ENCODE measurements around the gene ZNF281.

ZNF281 gene

DNA sequence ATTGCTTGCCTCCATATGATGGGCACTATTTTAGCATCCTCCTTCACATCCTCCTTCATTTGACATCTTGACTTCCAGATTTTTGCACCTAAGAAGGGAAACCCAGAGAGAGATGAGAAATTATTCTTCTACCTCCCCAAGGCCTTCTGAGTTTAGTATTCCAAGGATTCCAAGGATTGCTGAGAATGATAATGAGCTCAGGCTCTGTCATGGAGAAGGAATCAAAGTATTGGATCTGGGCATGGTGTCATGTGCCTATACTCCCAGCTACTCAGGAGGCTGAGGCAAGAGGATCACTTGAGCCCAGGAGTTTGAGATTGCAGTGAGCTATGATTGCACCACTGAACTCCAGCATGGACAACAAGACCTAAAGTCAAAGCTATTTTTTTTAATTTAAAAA is 26.6 kb upstream of the ZNF281 start:
- no peak for DNase-seq (ENCODE audit: low read depth)
- H3K4me3 ChIP-seq (ENCODE audit: low read depth, low read length), result no peak overlapping the region
- no peak for TF ChIP-seq MYC (IDR thresholded peaks at IDR 0.05; ENCODE audit: low read depth, low read length)
- TF ChIP-seq POLR2A (IDR thresholded peaks at IDR 0.05; ENCODE audit: extremely low read depth, insufficient read length), result no peak
- TF ChIP-seq, protein P1, sequence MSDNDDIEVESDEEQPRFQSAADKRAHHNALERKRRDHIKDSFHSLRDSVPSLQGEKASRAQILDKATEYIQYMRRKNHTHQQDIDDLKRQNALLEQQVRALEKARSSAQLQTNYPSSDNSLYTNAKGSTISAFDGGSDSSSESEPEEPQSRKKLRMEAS (IDR thresholded peaks at IDR 0.05; ENCODE audit: low read depth, low read length), result no peak
- TF ChIP-seq, protein P2, sequence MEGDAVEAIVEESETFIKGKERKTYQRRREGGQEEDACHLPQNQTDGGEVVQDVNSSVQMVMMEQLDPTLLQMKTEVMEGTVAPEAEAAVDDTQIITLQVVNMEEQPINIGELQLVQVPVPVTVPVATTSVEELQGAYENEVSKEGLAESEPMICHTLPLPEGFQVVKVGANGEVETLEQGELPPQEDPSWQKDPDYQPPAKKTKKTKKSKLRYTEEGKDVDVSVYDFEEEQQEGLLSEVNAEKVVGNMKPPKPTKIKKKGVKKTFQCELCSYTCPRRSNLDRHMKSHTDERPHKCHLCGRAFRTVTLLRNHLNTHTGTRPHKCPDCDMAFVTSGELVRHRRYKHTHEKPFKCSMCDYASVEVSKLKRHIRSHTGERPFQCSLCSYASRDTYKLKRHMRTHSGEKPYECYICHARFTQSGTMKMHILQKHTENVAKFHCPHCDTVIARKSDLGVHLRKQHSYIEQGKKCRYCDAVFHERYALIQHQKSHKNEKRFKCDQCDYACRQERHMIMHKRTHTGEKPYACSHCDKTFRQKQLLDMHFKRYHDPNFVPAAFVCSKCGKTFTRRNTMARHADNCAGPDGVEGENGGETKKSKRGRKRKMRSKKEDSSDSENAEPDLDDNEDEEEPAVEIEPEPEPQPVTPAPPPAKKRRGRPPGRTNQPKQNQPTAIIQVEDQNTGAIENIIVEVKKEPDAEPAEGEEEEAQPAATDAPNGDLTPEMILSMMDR (IDR thresholded peaks at IDR 0.05; ENCODE audit: low read depth, low read length), result no peak

DNA sequence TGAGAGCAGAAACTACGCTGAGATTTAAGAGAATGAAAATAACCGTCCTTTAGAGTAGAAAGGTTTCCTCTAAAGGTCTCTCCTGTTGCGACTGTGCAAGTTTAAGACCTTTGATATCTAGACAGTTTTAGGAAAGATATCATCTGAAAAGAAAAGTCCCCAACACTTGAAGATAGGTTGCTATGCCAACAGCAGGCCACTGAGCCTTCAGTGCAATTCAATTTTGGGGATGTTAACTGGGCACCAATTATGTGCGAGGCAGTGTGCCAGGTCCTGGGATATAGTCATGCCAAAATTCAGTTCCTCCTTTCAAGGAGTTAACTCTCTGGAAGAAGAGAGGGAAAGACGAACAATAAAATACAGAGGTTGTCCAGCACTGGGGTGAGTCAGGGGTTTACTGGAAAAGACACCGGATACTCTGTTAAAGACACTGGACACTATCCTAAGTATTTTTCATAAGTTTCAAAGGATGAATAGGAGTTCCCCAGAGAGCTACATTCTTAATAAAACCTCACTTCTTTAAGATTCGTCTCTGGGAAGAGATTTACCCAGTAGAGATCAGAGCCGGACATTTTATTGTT is 25.5 kb upstream of the ZNF281 start:
- H3K4me3 ChIP-seq (ENCODE audit: low read depth, low read length), result no peak overlapping the region
- TF ChIP-seq POLR2A (IDR thresholded peaks at IDR 0.05; ENCODE audit: extremely low read depth, insufficient read length), result no peak
- no peak for DNase-seq (ENCODE audit: low read depth)

DNA sequence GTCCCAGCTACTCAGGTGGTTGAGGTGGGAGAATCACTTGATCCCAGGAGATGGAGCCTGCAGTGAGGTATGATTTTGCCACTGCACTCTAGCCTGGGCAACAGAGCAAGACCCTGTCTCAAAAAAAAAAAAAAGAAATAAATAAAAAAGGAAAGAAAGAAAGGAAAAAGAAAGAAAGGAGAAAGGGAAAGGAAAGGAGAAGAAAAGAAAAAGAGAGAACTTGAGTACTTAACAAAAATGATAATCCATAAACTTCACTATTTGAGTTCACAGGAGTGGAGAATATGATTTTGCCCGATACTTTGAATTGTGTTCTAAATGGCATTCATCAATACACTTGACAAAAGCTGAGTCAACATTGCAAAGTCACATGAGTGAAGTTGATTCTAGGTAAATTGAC is 23.8 kb upstream of the ZNF281 start:
- H3K4me3 ChIP-seq (ENCODE audit: low read depth, low read length), result no peak overlapping the region
- TF ChIP-seq, protein P1 (IDR thresholded peaks at IDR 0.05; ENCODE audit: low read depth, low read length), result no peak
- TF ChIP-seq POLR2A (IDR thresholded peaks at IDR 0.05; ENCODE audit: extremely low read depth, insufficient read length) (no peak), MYC (IDR thresholded peaks at IDR 0.05; ENCODE audit: low read depth, low read length) (no peak)
- TF ChIP-seq, protein P2 (IDR thresholded peaks at IDR 0.05; ENCODE audit: low read depth, low read length), result no peak
- DNase-seq (ENCODE audit: low read depth), result no peak

DNA sequence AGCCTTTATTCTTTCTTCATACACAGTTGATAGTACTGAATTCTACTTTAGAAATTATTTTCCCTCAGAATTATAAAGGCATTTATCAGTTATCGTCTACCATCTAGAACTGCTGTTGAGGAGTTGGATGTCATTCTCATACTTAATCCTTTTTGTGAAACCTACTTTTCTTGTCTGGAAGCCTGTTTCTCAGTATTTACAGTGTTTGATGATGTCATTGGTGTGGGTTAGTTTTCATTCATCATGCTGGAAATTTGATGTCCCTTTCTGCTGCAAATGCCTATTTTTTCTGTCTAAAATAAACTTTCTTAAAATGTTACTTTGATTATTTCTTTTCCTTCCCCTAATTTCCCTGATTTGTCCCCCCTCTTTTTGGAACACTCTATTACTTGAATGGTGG is 22.8 kb upstream of the ZNF281 start:
- no peak for DNase-seq (ENCODE audit: low read depth)
- TF ChIP-seq MYC (IDR thresholded peaks at IDR 0.05; ENCODE audit: low read depth, low read length) (no peak), POLR2A (IDR thresholded peaks at IDR 0.05; ENCODE audit: extremely low read depth, insufficient read length) (no peak)
- TF ChIP-seq, protein P2 (IDR thresholded peaks at IDR 0.05; ENCODE audit: low read depth, low read length), result no peak
- TF ChIP-seq, protein P1 (IDR thresholded peaks at IDR 0.05; ENCODE audit: low read depth, low read length), result no peak
- no peak overlapping the region for H3K4me3 ChIP-seq (ENCODE audit: low read depth, low read length)

DNA sequence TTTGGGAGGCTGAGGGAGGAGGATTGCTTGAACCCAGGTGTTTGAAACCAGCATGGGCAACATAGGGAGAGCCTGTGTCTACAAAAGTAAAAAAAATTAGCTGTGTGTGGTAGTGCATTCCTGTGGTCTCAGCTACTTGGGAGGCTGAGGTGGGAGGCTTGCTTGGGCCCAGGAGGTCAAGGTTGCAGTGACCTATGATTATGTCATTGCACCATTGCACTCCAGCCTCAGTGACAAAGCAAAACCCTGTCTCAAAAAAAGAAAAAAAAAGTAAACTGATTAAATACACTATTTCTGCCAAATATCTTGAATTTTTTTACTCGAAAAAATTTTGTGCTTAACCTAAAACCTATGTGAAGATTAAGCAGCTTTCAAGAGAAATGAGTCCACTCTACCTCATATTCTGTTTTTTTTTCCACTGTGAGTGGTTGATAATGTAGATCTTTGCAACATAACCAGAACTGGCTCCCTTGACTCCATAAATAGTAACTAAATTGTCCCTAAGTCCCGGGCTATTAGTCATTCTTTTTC is 19.4 kb upstream of the ZNF281 start:
- TF ChIP-seq POLR2A (IDR thresholded peaks at IDR 0.05; ENCODE audit: extremely low read depth, insufficient read length) (no peak), MYC (IDR thresholded peaks at IDR 0.05; ENCODE audit: low read depth, low read length) (no peak)
- TF ChIP-seq, protein P2 (IDR thresholded peaks at IDR 0.05; ENCODE audit: low read depth, low read length), result no peak
- TF ChIP-seq, protein P1 (IDR thresholded peaks at IDR 0.05; ENCODE audit: low read depth, low read length), result no peak
- DNase-seq (ENCODE audit: low read depth), result peak; percentile 65
- no peak overlapping the region for H3K4me3 ChIP-seq (ENCODE audit: low read depth, low read length)

DNA sequence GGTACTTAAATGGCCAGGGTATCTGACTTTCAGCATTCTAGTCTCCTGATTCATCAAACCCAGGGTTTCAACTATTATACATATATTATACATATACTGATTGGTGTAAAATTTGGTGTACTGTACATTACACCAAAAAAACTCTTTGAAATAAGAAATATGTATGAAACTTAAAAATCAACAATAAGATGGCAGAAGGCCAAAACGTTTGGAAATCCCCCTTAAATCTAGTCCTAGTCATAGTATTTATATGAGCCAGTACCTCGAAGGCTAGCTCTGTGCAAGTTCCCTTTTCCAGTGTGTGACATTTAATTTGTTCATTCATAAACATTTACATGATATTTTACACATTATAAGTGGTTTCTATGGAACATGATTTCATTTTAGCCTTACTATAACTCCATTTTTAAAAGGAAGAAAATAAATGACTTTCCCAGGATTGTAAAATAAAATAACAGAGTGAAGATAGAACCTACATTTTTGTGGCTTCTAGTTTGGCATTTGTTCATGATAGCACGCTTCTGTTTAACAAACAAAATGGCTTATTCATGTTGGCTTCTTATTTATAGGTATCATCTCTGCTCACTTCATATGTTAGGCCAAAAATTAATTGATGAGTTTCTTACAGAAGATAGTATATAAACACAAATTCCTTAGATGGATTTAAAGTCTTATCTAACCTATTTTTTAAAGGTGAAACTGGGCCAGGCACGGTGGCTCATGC is 18.8 kb upstream of the ZNF281 start:
- DNase-seq (ENCODE audit: low read depth), result peak; percentile 46
- H3K4me3 ChIP-seq (ENCODE audit: low read depth, low read length), result no peak overlapping the region
- no peak for TF ChIP-seq POLR2A (IDR thresholded peaks at IDR 0.05; ENCODE audit: extremely low read depth, insufficient read length)
- no peak for TF ChIP-seq MYC (IDR thresholded peaks at IDR 0.05; ENCODE audit: low read depth, low read length)
- TF ChIP-seq, protein P1 (IDR thresholded peaks at IDR 0.05; ENCODE audit: low read depth, low read length), result no peak
- TF ChIP-seq, protein P2 (IDR thresholded peaks at IDR 0.05; ENCODE audit: low read depth, low read length), result no peak
